Astrocyte of the spinal cord (primary cell): ENCODE results near the gene SLC38A6.

Experiments used
- DNase-seq: peaks from one replicate; pipeline ENCODE4 v3.0.0; 2011; ENCODE audit warnings: low read depth, low spot score
- H3K4me3 ChIP-seq: 2 replicates; pipeline ENCODE4 v1.5.1; 2011; ENCODE audit warnings: low read depth, mild to moderate bottlenecking, low read length, moderate library complexity
- in situ Hi-C: cut with HindIII; loops from 2 replicates; pipeline ENCODE4 v1.10.0; 2017; ENCODE audit warnings: low sequenced_read_pairs
- TF ChIP-seq, protein P1 (sequence below): IDR thresholded peaks from 2 replicates; pipeline ENCODE4 v1.5.1; 2012; ENCODE audit warnings: low read depth, mild to moderate bottlenecking, low read length, inconsistent platforms

SLC38A6 gene

DNA sequence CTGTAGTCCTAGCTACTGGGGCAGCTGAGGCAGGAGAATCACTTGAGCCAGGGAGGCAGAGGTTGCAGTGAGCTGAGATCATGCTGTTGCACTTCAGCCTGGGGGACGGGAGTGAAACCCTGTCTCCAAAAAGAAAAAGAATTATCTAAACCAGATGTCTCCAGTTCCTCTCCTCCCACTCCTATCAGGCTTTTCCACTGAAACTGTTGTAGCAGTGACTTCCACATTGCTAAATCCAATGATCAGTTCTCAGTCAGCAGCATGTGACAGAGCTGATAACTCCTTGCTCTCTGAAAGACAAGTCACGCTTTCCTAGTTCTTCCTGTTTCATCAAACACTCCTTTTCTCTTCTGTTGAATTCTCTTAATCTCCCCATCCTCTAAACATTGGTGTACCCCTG, 8.6 kb downstream of the SLC38A6 start:
- H3K4me3 ChIP-seq = no peak overlapping the region
- no peak for DNase-seq
- in situ Hi-C loops = no loop called here
- TF ChIP-seq, protein P1, sequence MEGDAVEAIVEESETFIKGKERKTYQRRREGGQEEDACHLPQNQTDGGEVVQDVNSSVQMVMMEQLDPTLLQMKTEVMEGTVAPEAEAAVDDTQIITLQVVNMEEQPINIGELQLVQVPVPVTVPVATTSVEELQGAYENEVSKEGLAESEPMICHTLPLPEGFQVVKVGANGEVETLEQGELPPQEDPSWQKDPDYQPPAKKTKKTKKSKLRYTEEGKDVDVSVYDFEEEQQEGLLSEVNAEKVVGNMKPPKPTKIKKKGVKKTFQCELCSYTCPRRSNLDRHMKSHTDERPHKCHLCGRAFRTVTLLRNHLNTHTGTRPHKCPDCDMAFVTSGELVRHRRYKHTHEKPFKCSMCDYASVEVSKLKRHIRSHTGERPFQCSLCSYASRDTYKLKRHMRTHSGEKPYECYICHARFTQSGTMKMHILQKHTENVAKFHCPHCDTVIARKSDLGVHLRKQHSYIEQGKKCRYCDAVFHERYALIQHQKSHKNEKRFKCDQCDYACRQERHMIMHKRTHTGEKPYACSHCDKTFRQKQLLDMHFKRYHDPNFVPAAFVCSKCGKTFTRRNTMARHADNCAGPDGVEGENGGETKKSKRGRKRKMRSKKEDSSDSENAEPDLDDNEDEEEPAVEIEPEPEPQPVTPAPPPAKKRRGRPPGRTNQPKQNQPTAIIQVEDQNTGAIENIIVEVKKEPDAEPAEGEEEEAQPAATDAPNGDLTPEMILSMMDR = no peak

DNA sequence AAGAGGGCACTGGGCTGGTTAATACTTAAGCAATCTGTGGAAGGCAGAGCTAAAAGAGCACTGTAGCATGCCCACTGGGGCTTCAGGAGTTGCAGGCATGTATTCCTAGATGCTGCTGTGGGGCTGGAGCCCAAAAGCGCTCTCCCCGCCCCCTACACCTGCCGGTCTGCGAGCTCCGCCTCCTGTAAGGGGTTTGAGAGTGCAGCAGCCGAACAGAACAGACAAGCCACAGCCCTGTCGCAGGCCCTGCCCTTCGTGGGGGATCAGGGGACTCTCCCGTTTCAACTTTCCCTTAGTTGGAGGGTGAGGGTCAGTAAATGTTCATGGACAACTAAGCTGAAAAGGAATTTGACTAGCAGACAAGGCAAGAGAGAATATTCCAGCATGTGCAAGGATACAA, 17.6 kb downstream of the SLC38A6 start:
- TF ChIP-seq, protein P1 = no peak
- in situ Hi-C loops = no loop called here
- DNase-seq = no peak
- no peak overlapping the region for H3K4me3 ChIP-seq

DNA sequence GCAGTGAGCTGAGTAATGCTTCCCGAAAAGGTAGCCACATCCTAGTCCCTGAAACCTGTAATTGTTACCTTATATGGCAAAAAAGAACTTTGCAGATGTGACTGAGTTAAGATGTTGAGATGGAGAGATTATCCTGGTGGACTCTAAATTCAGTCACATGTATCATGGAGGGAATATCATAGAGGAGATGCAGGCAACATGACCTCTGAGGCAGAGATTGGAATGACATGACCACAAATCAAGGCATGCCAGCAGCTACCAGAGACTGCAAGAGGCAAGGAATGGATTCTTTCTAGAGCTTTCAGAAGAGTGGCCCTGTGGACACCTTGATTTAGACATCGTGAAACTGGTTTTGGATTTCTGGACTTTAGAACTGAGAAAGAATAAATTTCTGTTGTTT, 18.5 kb downstream of the SLC38A6 start:
- in situ Hi-C loops = no loop called here
- TF ChIP-seq, protein P1 = no peak
- H3K4me3 ChIP-seq = no peak overlapping the region
- no peak for DNase-seq

DNA sequence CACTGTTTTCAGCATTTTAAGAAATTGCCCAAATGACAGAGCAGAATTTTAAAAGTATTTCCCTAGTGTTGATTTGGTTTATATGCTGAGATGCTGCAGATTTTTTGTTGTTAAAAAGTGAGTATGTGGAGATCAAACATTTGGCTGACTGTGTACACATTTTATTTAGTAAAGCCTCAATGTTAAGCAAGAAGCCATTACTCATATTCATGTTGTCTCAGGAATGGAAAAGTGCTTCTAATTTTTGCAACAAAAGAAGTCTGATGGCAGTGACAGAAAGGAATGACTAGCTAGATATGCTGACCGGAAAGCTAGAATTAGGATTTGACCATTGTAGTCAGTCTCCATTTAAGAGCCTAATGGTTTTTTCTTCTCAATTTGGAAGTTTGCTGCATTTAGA, 22.5 kb downstream of the SLC38A6 start:
- no peak overlapping the region for H3K4me3 ChIP-seq
- TF ChIP-seq, protein P1 = no peak
- DNase-seq = no peak
- in situ Hi-C loops = no loop called here

DNA sequence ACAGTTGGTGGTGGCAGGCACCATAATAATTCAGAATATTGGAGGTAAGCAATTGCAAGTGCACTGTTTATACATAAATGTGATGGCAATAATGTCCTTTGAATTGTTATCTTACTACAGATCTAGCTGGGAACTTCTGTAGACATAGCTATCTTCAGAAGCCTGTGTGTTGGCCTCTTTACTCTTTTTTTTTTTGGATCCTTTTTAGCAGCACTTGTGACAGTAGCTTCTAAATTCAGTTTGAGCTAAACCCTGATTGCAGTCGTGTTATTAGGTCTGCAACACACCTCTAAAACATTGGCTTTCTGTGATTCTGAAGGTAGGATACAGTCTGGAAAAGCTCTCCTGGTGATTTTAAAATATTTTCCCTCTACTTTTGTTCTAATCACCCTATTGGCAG, 38.5 kb downstream of the SLC38A6 start:
- DNase-seq = no peak
- H3K4me3 ChIP-seq = no peak overlapping the region
- in situ Hi-C loops = no loop called here
- TF ChIP-seq, protein P1 = no peak

DNA sequence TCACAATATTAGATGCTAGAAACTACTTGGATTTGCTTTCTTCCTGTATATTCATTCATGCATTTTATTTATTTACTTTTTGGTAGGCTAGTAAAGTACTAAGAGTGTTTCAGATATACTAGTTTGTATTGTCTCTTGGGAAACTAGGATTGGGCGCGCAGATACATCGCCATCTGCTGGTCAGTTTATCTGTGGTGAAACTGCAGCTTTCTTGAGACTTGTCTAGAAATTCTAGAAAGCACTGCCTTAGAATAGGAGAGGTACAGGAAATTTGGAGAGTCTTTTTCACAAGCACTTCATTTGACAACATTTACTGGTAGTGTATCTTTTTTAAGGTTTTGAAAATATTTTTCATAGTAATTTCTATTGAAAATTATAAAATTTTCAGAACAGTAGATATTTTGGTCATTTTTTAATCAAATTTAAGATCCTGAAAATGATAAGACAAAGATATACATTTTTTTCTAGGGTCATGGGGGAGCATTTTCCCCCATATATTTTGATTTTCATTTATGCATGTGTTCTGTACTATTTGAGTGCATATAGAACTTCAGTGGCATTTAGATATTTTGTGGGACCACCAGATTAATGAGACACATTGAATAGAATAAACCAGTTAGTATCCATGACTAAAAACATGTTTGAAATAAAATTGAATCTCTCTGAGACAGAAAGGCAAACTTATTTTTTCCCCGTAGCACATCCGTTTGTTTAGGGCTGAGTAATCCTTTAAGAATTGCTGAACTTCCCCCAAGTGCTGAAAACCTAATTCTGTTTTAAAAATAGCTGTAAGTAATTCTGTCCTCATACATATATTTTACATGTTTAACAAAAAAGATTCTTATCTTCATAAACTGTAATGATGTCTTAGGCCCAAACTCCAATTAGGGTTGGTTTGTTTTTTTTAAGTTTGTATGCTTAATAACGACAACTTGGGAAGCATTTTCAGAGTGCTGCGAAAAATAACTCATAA, 44.5 kb downstream of the SLC38A6 start:
- in situ Hi-C loops = loop anchor here (25.0 kb wide), 1 partner anchor 388 kb away; the partner anchor contains the start of gene SIX1
- TF ChIP-seq, protein P1 = peak; percentile 90
- no peak overlapping the region for H3K4me3 ChIP-seq

More for the DNA sequence above, 44.5 kb downstream of the SLC38A6 start:
- peak; percentile 82 for DNase-seq
